K562 (cell line): ENCODE measurements around the gene SERINC3. TPM values are rescaled to one million over a fixed set of nuclear protein-coding genes. Genes with fewer than 3 reads are reported as not detected.
A peak's percentile ranks its signal among the peaks of the same experiment; 100 is the strongest.

Experiments used
- CBFB ChIP-seq: sonication (generic); formaldehyde crosslinking; IDR thresholded peaks from 2 replicates; pipeline ENCODE4 v1.4.0; 2020; ENCODE audit warnings: mild to moderate bottlenecking, missing genetic modification reagents
- CBX5 ChIP-seq: IDR thresholded peaks from 2 replicates; pipeline ENCODE4 v1.6.1; 2014; ENCODE audit warnings: low read depth, borderline replicate concordance
- CBX8 ChIP-seq: fragments of 200-600 bp; sonication (generic); IDR thresholded peaks from 2 replicates; pipeline ENCODE4 v1.6.1; 2012; ENCODE audit warnings: borderline replicate concordance, mixed run types, low read depth, mild to moderate bottlenecking, moderate library complexity, mixed read lengths, low read length, control low read depth, inconsistent platforms; ENCODE audit not compliant: poor library complexity, severe bottlenecking; ENCODE audit errors: extremely low read depth
- CCNT2 ChIP-seq: IDR thresholded peaks from 2 replicates; pipeline ENCODE4 v1.6.1; 2011; ENCODE audit warnings: borderline replicate concordance, low read depth, mild to moderate bottlenecking, moderate library complexity, mixed read lengths, low read length; ENCODE audit not compliant: insufficient read length; ENCODE audit errors: extremely low read depth
- GABPB1 ChIP-seq: sonication (generic); formaldehyde crosslinking; IDR thresholded peaks from 2 replicates; pipeline ENCODE4 v1.8.0; 2022; ENCODE audit warnings: mild to moderate bottlenecking, missing genetic modification reagents
- HMG20A ChIP-seq: fragments of 450-650 bp; formaldehyde crosslinking; conservative IDR thresholded peaks from 2 replicates; pipeline ENCODE4 v1.4.0; 2020; ENCODE audit warnings: mild to moderate bottlenecking, mixed read lengths
- HOXB6 ChIP-seq: fragments of 250-450 bp; sonication (Bioruptor Pico); IDR thresholded peaks from 2 replicates; pipeline ENCODE4 v1.5.1; 2022; ENCODE audit warnings: mild to moderate bottlenecking, borderline replicate concordance
- KDM5B ChIP-seq: fragments of 200-600 bp; sonication (generic); IDR thresholded peaks from 2 replicates; pipeline ENCODE4 v1.6.1; 2012; ENCODE audit warnings: low read depth, mild to moderate bottlenecking, moderate library complexity, low read length, control low read depth, inconsistent platforms; ENCODE audit not compliant: insufficient replicate concordance
- MNT ChIP-seq, 2 experiments: fragments of 450-650 bp; conservative IDR thresholded peaks; 2 replicates each; pipeline ENCODE4 v1.6.1; 2017; ENCODE audit warnings: mild to moderate bottlenecking in 2 of 2, moderate library complexity in 2 of 2
- RCOR1 ChIP-seq, 2 experiments: IDR thresholded peaks; 2 replicates each; pipeline ENCODE4 v1.6.1; 2012; ENCODE audit warnings: low read depth in 2 of 2, low read length in 2 of 2, borderline replicate concordance in 1 of 2, improper control_type of control experiment in 1 of 2
- TFAM ChIP-seq: fragments of 250-450 bp; sonication (Bioruptor Pico); conservative IDR thresholded peaks from 2 replicates; pipeline ENCODE4 v1.5.0; 2021; ENCODE audit warnings: mild to moderate bottlenecking, moderate library complexity
- ZBTB40 ChIP-seq, 2 experiments: fragments of 450-650 bp in 1 of 2; sonication (generic) in 1 of 2; formaldehyde crosslinking in 1 of 2; IDR thresholded peaks; 2 replicates each; pipeline versions ENCODE4 v1.7.1 to v1.9.0; 2016 to 2022; ENCODE audit warnings: inconsistent platforms in 1 of 2, mild to moderate bottlenecking in 1 of 2, missing genetic modification reagents in 1 of 2
- ZNF217 ChIP-seq: sonication (generic); formaldehyde crosslinking; IDR thresholded peaks from 2 replicates; pipeline ENCODE4 v1.8.0; 2022; ENCODE audit warnings: mild to moderate bottlenecking, missing genetic modification reagents
- ZNF282 ChIP-seq: sonication (generic); formaldehyde crosslinking; IDR thresholded peaks from 2 replicates; pipeline ENCODE4 v1.8.1; 2023; ENCODE audit warnings: missing genetic modification reagents
- ZNF561 ChIP-seq: fragments of 450-650 bp; formaldehyde crosslinking; conservative IDR thresholded peaks from 2 replicates; pipeline ENCODE4 v1.4.0; 2020; ENCODE audit warnings: mild to moderate bottlenecking, moderate library complexity
- polyA plus RNA-seq, 8 experiments: library from polyadenylated mRNA; depleted of rRNA in 4 of 8; stranded (reverse) in 5 of 8; unstranded in 3 of 8; fragments of >200 nt; fragmentation: Nextera tagmentation in 2 of 8; fragmentation: Illumina TruSeq in 1 of 8; extraction: Ambion mirVana in 2 of 8; extraction: Trizol in 1 of 8; gene quantifications; 2 replicates each; pipeline versions ENCODE4 v1.2.1 to v1.2.3, GENCODE V29; 2011 to 2014; ENCODE audit warnings: inconsistent platforms in 1 of 8, missing spikeins in 1 of 8
- total RNA-seq, 7 experiments: library from RNA; depleted of rRNA in 6 of 7; stranded (reverse); fragments of >200 nt in 6 of 7; fragmentation: Illumina TruSeq in 2 of 7; extraction: Trizol in 2 of 7; gene quantifications; 2 replicates each; pipeline versions ENCODE4 v1.2.1 to v1.2.3, GENCODE V29; 2011 to 2021; ENCODE audit warnings: low replicate concordance in 1 of 7

Gene SERINC3
- total and polyA plus RNA-seq, 9 of the 15 experiments (the other 6 are each of a cell fraction or from before 2014, with no cell fraction given) = 24.7 to 107 (median 48.8) TPM

GRCh38 chr20:44521484-44522481, at the start of gene SERINC3 (continued):
- TF ChIP-seq CBX8 (no peak), GABPB1 (CRISPR knock-in tag) (peak; percentile 92), RCOR1 (IDR thresholded peaks at IDR 0.05; ENCODE audit: borderline replicate concordance in 1 of 2, low read depth in 2 of 2, low read length in 2 of 2) (peak in 1 of 2 experiments; percentile 57; a peak in 1 of 4 replicates), CBX5 (no peak), ZBTB40 (IDR thresholded peaks at IDR 0.05) (peak; percentile 83), ZBTB40 (CRISPR knock-in tag; IDR thresholded peaks at IDR 0.05) (no peak), ZNF561 (CRISPR knock-in tag) (no peak), CBFB (CRISPR knock-in tag) (no peak), MNT (conservative IDR thresholded peaks at IDR 0.05) (peak; percentile 67 to 84; a peak in 3 of 4 replicates), HMG20A (CRISPR knock-in tag) (no peak), HOXB6 (CRISPR knock-in tag) (no peak), KDM5B (peak; percentile 79), ZNF282 (CRISPR knock-in tag) (no peak), ZNF217 (CRISPR knock-in tag) (no peak), CCNT2 (peak; percentile 57), TFAM (CRISPR knock-in tag) (no peak)
